MM.1S (cell line): Measurements from ENCODE around the gene HCFC2.
A peak's percentile ranks its signal among the peaks of the same experiment; 100 is the strongest.

Experiments used
- DNase-seq: peaks from one replicate; pipeline ENCODE4 v3.0.0-alpha.2; 2015
- H2AFZ ChIP-seq: fragments of 300-600 bp; sonication (generic); 2 replicates; pipeline ENCODE4 v1.6.0; 2016; ENCODE audit warnings: antibody characterized with exemption, low read length
- H3F3A ChIP-seq: fragments of 300-600 bp; sonication (generic); 2 replicates; pipeline ENCODE4 v1.6.1; 2016; ENCODE audit warnings: mild to moderate bottlenecking, antibody characterized with exemption, low read length, moderate library complexity, mixed read lengths; ENCODE audit not compliant: insufficient read depth
- H3K27ac ChIP-seq: fragments of 300-600 bp; sonication (generic); 2 replicates; pipeline ENCODE4 v1.5.1; 2016; ENCODE audit warnings: mild to moderate bottlenecking, low read length
- H3K27me3 ChIP-seq: fragments of 300-600 bp; sonication (generic); replicated peaks from 2 replicates; pipeline ENCODE4 v1.6.0; 2016; ENCODE audit warnings: low read length; ENCODE audit not compliant: insufficient read depth
- H3K36me3 ChIP-seq: fragments of 300-600 bp; sonication (generic); replicated peaks from 2 replicates; pipeline ENCODE4 v1.6.1; 2016; ENCODE audit warnings: mild to moderate bottlenecking, low read length, mixed read lengths; ENCODE audit not compliant: insufficient read depth
- H3K4me1 ChIP-seq: fragments of 300-600 bp; sonication (generic); 2 replicates; pipeline ENCODE4 v1.6.1; 2016; ENCODE audit warnings: low read length, mixed read lengths
- H3K4me2 ChIP-seq: fragments of 300-600 bp; sonication (generic); 2 replicates; pipeline ENCODE4 v1.6.0; 2016; ENCODE audit warnings: low read depth, low read length
- H3K4me3 ChIP-seq: fragments of 300-600 bp; sonication (generic); 2 replicates; pipeline ENCODE4 v1.5.1; 2016; ENCODE audit warnings: low read length, mixed read lengths
- H3K79me2 ChIP-seq: fragments of 300-600 bp; sonication (generic); 2 replicates; pipeline ENCODE4 v1.6.1; 2016; ENCODE audit warnings: mixed run types, low read length, mixed read lengths
- H3K9ac ChIP-seq: fragments of 300-600 bp; sonication (generic); 2 replicates; pipeline ENCODE4 v1.6.1; 2016; ENCODE audit warnings: low read length, mixed read lengths
- H3K9me2 ChIP-seq: fragments of 300-600 bp; sonication (generic); replicated peaks from 2 replicates; pipeline ENCODE4 v1.6.1; 2016; ENCODE audit warnings: mild to moderate bottlenecking, low read length, mixed read lengths; ENCODE audit not compliant: insufficient read depth
- H3K9me3 ChIP-seq: fragments of 300-600 bp; sonication (generic); replicated peaks from 2 replicates; pipeline ENCODE4 v1.6.1; 2016; ENCODE audit warnings: mild to moderate bottlenecking, low read length, mixed read lengths; ENCODE audit not compliant: insufficient read depth
- H4K20me1 ChIP-seq: fragments of 300-600 bp; sonication (generic); 2 replicates; pipeline ENCODE4 v1.6.1; 2016; ENCODE audit warnings: mild to moderate bottlenecking, low read length, moderate library complexity, mixed read lengths; ENCODE audit not compliant: insufficient read depth
- CTCF ChIP-seq: fragments of 300-600 bp; sonication (generic); IDR thresholded peaks from 2 replicates; pipeline ENCODE4 v1.5.1; 2016; ENCODE audit warnings: antibody characterized with exemption, low read length, mixed read lengths
- EZH2 ChIP-seq: fragments of 300-600 bp; sonication (generic); optimal IDR thresholded peaks from 2 replicates; pipeline ENCODE3; 2017; ENCODE audit warnings: low read depth, mild to moderate bottlenecking, antibody characterized with exemption, low read length, mixed read lengths
- EZH2phosphoT487 ChIP-seq: fragments of 300-600 bp; sonication (generic); IDR thresholded peaks from 2 replicates; pipeline ENCODE4 v1.6.1; 2018; ENCODE audit warnings: antibody characterized with exemption, low read length

The HCFC2 gene

GRCh38 chr12:104055686-104056388 is 8.5 kb upstream of the HCFC2 start:
- no peak for TF ChIP-seq EZH2
- TF ChIP-seq CTCF: no peak
- TF ChIP-seq EZH2phosphoT487: no peak
- Histone ChIP-seq H3K4me2 (no peak overlapping the region), H3K4me1 (0 out of 2 replicates have a peak, but pooled peaks cover 3% of the 10 kb centered on the region), H3K4me3 (no peak overlapping the region), H3K9me3 (no peaks in the 10 kb centered on the region), H3K79me2 (no peaks in the 10 kb centered on the region), H3K27me3 (no peaks in the 10 kb centered on the region), H4K20me1 (no peaks in the 10 kb centered on the region), H3F3A (no peaks in the 10 kb centered on the region), H3K36me3 (no peaks in the 10 kb centered on the region), H3K9ac (no peak overlapping the region), H3K27ac (no peak overlapping the region), H3K9me2 (no peaks in the 10 kb centered on the region), H2AFZ (no peak overlapping the region)
- DNase-seq: no peak

- no peak for DNase-seq
Observed at GRCh38 chr12:104056419-104056972, 7.8 kb upstream of the HCFC2 start.

GRCh38 chr12:104057771-104058197 is 6.5 kb upstream of the HCFC2 start:
- peak; percentile 19 for DNase-seq

More at GRCh38 chr12:104056419-104056972, 7.8 kb upstream of the HCFC2 start:
- H2AFZ ChIP-seq: no peak overlapping the region
- no peaks in the 10 kb centered on the region for H3K79me2 ChIP-seq
- H3K4me1 ChIP-seq: 0 out of 2 replicates have a peak, but pooled peaks cover 3% of the 10 kb centered on the region
- no peaks in the 10 kb centered on the region for H3K27me3 ChIP-seq
- TF ChIP-seq EZH2phosphoT487 (no peak), CTCF (no peak), EZH2 (no peak)
- H3K9ac ChIP-seq: no peak overlapping the region
- H4K20me1 ChIP-seq: no peaks in the 10 kb centered on the region
- H3K9me2 ChIP-seq: no peaks in the 10 kb centered on the region
- H3K9me3 ChIP-seq: no peaks in the 10 kb centered on the region
- H3K27ac ChIP-seq: no peak overlapping the region
- H3K4me2 ChIP-seq: no peak overlapping the region
- H3K36me3 ChIP-seq: no peaks in the 10 kb centered on the region
- H3F3A ChIP-seq: no peaks in the 10 kb centered on the region
- H3K4me3 ChIP-seq: no peak overlapping the region

More at GRCh38 chr12:104057771-104058197, 6.5 kb upstream of the HCFC2 start:
- Histone ChIP-seq H3K9me3 (no peaks in the 10 kb centered on the region), H4K20me1 (no peaks in the 10 kb centered on the region), H3K27ac (no peak overlapping the region), H3K4me2 (no peak overlapping the region), H3K9ac (no peak overlapping the region), H3K36me3 (no peaks in the 10 kb centered on the region), H3K4me3 (no peak overlapping the region), H3K4me1 (peaks cover 3% of the 10 kb centered on the region; the same call in 1 of the 2 replicates), H3K9me2 (no peaks in the 10 kb centered on the region), H3K27me3 (no peaks in the 10 kb centered on the region), H2AFZ (0 out of 2 replicates have a peak overlapping the region, but pooled peaks have one; percentile 13), H3F3A (no peaks in the 10 kb centered on the region), H3K79me2 (no peaks in the 10 kb centered on the region)
- TF ChIP-seq EZH2phosphoT487: no peak
- TF ChIP-seq CTCF: peak; percentile 78
